Cardiac fibroblast (primary cell): ENCODE data around the gene SULT1C4.
"Not testable (repeated sequence)": the region's sequence is repeated elsewhere in the genome, so short reads cannot be mapped to it uniquely, and the experiment has no call there.

Source experiments
- DNase-seq, 2 donors: peaks; one replicate each; pipeline versions ENCODE4 v3.0.0 to v3.0.0-alpha.2; 2010; ENCODE audit warnings: low read depth in 2 of 2
- H3K4me3 ChIP-seq, 2 donors: replicated peaks in 1 of 2; 1 replicate in 1 of 2; 2 replicates in 1 of 2; pipeline ENCODE4 v1.5.1; 2011; ENCODE audit warnings: low read depth in 2 of 2, low read length in 2 of 2, mild to moderate bottlenecking in 2 of 2, moderate library complexity in 1 of 2
- CTCF ChIP-seq: IDR thresholded peaks from one replicate; pipeline ENCODE4 v1.5.1; 2011; ENCODE audit warnings: low read depth, mild to moderate bottlenecking, low read length, inconsistent platforms

Gene SULT1C4

GRCh38 chr2:108417254-108417653 is 39.5 kb downstream of the SULT1C4 start:
- no peak for DNase-seq
- no peak for TF ChIP-seq CTCF
- H3K4me3 ChIP-seq: no peak overlapping the region

- no peak for DNase-seq
- H3K4me3 ChIP-seq: no peak overlapping the region
- TF ChIP-seq CTCF: no peak
These were observed 40.7 kb downstream of the SULT1C4 start for GRCh38 chr2:108418416-108418815.

- no peak for DNase-seq
- TF ChIP-seq CTCF: no peak
- no peak overlapping the region for H3K4me3 ChIP-seq
These were observed 45.3 kb downstream of the SULT1C4 start for GRCh38 chr2:108423067-108423466.

- no peak for TF ChIP-seq CTCF
- H3K4me3 ChIP-seq: no peak overlapping the region
- DNase-seq: no peak
These were observed 45.9 kb downstream of the SULT1C4 start for GRCh38 chr2:108423502-108424251.

DNA sequence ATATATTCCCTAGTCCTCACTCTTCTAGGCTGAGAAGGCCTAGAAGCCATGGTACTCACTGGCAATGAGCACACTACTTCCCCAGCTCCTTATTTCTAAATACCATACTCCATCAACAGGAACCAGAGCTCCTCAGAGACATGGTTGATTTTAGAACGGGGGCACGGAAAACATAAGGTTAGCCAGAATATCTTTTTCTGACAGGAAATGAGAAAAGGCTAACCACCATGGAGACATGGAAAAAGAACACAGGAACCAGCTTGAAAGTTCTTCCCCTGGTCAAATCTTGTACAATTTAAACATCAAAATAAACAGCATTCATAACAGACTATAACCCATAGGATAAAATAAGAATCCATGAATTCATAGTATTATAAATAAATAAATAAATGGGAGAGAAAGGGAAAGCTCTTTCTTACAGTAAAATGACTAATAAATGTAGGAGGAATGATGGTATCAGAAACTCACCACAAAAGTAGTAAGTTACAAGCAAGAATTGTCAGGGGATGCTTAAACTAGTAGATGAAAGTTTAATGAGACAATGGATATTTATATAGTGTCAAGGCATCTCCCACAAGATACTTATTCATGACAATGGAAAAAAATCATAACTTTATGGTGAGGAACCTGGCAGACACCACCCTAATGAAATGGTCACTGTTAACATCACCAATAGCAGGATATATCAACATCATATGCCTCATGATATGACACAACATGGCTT is 50.7 kb downstream of the SULT1C4 start:
- DNase-seq: no peak
- no peak for TF ChIP-seq CTCF

DNA sequence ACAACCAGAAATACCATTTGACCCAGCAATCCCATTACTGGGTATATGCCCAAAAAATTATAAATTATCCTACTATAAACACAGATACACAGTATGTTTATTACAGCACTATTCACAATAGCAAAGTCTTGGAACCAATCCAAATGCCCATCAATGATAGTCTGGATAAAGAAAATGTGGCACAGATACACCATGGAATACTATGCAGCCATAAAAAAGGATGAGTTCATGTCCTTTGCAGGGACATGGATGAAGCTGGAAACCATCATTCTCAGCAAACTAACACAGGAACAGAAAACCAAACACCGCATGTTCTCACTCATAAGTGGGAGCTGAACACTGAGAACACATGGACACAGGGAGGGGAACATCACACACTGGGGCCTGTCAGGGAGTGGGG is 57.8 kb downstream of the SULT1C4 start:
- not testable (repeated sequence) for H3K4me3 ChIP-seq, DNase-seq

More for the DNA sequence above, 50.7 kb downstream of the SULT1C4 start:
- H3K4me3 ChIP-seq: no peak overlapping the region

GRCh38 chr2:108436976-108437375 is 59.2 kb downstream of the SULT1C4 start:
- no peak for TF ChIP-seq CTCF
- H3K4me3 ChIP-seq: no peak overlapping the region

More at GRCh38 chr2:108436976-108437375, 59.2 kb downstream of the SULT1C4 start:
- no peak for DNase-seq
